GM12878 (cell line): ENCODE data around the gene PSMD12.

Source experiments
- BHLHE40 ChIP-seq, 2 experiments: fragments of 450-650 bp in 1 of 2; IDR thresholded peaks; 2 replicates each; pipeline ENCODE4 v1.6.1; 2011 to 2017; ENCODE audit warnings: low read depth in 2 of 2, borderline replicate concordance in 1 of 2, improper control_type of control experiment in 1 of 2, low read length in 1 of 2, mild to moderate bottlenecking in 1 of 2
- CBX5 ChIP-seq: sonication (generic); IDR thresholded peaks from 2 replicates; pipeline ENCODE4 v1.6.1; 2016; ENCODE audit warnings: low read depth, moderate library complexity, mild to moderate bottlenecking, inconsistent platforms
- CTCF ChIP-seq, 3 experiments: IDR thresholded peaks in 2 of 3; conservative IDR thresholded peaks in 1 of 3; 2 replicates each; pipeline ENCODE4 v1.5.1; 2011; ENCODE audit warnings: low read depth in 3 of 3, low read length in 3 of 3, mild to moderate bottlenecking in 3 of 3, control low read depth in 2 of 3, moderate library complexity in 2 of 3, inconsistent platforms in 1 of 3, mixed read lengths in 1 of 3; ENCODE audit not compliant: control insufficient read depth in 2 of 3, insufficient read depth in 1 of 3; ENCODE audit errors: extremely low read depth in 1 of 3
- EZH2 ChIP-seq: IDR thresholded peaks from 2 replicates; pipeline ENCODE4 v1.6.1; 2012; ENCODE audit warnings: low read depth, mild to moderate bottlenecking, control low read depth, inconsistent platforms, low read length, borderline replicate concordance; ENCODE audit not compliant: control insufficient read depth
- NFYB ChIP-seq: IDR thresholded peaks from 2 replicates; pipeline ENCODE4 v1.6.1; 2011; ENCODE audit warnings: low read depth, mild to moderate bottlenecking, low read length, improper control_type of control experiment, moderate library complexity; ENCODE audit not compliant: insufficient read depth
- POLR2AphosphoS5 ChIP-seq: IDR thresholded peaks from 2 replicates; pipeline ENCODE4 v1.6.1; 2011; ENCODE audit warnings: mild to moderate bottlenecking, low read length, inconsistent platforms
- SREBF2 ChIP-seq: IDR thresholded peaks from 2 replicates; pipeline ENCODE4 v1.6.1; 2012; ENCODE audit warnings: mild to moderate bottlenecking, low read length
- TAF1 ChIP-seq: IDR thresholded peaks from 2 replicates; pipeline ENCODE4 v1.6.1; 2011; ENCODE audit warnings: mild to moderate bottlenecking, low read depth, low read length, borderline replicate concordance
- ZSCAN29 ChIP-seq: fragments of 450-650 bp; IDR thresholded peaks from 2 replicates; pipeline ENCODE4 v1.6.1; 2017; ENCODE audit warnings: mild to moderate bottlenecking, moderate library complexity
- TF ChIP-seq, protein P1 (sequence below): fragments of 450-650 bp; IDR thresholded peaks from 2 replicates; pipeline ENCODE4 v1.6.1; 2018; ENCODE audit warnings: borderline replicate concordance, mild to moderate bottlenecking; ENCODE audit not compliant: partially characterized antibody
- TF ChIP-seq, protein P2 (sequence below): IDR thresholded peaks from 2 replicates; pipeline ENCODE4 v1.6.1; 2012; ENCODE audit warnings: mild to moderate bottlenecking, low read depth, low read length

DNA sequence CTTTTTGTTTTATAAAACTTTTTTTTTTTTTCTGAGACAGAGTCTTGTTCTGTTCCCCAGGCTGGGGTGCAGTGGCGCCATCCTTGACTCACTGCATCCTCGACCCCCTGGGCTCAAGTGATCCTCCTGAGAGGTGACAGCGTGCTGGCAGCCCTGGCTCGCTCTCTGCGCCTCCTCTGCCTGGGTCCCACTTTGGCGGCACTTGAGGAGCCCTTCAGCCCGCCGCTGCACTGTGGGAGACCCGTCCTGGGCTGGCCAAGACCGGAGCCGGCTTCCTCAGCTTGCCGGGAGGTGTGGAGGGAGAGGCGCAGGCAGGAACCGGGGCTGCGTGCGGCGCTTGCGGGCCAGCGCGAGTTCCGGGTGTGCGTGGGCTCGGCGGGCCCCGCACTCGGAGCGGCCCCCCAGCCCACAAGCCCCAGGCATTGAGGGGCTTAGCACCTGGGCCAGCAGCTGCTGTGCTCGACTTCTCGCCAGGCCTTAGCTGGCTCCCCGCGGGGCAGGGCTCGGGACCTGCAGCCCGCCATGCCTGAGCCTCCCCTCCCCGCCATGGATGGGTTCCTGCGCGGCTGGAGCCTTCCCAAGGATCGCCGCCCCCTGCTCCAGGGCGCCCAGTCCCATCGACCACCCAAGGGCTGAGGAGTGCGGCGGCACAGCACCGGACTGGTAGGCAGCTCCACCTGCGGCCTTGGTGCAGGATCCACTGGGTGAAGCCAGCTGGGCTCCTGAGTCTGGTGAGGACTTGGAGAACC lies 71.8 kb downstream of the PSMD12 start:
- no peak for TF ChIP-seq CTCF (IDR thresholded peaks at IDR 0.05 in 2 of 3, conservative IDR thresholded peaks at IDR 0.05 in 1 of 3; ENCODE audit: control insufficient read depth in 2 of 3, extremely low read depth in 1 of 3, insufficient read depth in 1 of 3, low read depth in 3 of 3, low read length in 3 of 3)
- TF ChIP-seq, protein P1, sequence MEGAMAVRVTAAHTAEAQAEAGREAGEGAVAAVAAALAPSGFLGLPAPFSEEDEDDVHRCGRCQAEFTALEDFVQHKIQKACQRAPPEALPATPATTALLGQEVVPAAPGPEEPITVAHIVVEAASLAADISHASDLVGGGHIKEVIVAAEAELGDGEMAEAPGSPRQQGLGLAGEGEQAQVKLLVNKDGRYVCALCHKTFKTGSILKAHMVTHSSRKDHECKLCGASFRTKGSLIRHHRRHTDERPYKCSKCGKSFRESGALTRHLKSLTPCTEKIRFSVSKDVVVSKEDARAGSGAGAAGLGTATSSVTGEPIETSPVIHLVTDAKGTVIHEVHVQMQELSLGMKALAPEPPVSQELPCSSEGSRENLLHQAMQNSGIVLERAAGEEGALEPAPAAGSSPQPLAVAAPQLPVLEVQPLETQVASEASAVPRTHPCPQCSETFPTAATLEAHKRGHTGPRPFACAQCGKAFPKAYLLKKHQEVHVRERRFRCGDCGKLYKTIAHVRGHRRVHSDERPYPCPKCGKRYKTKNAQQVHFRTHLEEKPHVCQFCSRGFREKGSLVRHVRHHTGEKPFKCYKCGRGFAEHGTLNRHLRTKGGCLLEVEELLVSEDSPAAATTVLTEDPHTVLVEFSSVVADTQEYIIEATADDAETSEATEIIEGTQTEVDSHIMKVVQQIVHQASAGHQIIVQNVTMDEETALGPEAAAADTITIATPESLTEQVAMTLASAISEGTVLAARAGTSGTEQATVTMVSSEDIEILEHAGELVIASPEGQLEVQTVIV: no peak
- no peak for TF ChIP-seq NFYB
- TF ChIP-seq ZSCAN29: no peak
- no peak for TF ChIP-seq BHLHE40 (IDR thresholded peaks at IDR 0.05; ENCODE audit: borderline replicate concordance in 1 of 2, low read depth in 2 of 2, low read length in 1 of 2)
- no peak for TF ChIP-seq TAF1
- TF ChIP-seq POLR2AphosphoS5: no peak
- TF ChIP-seq SREBF2: no peak
- TF ChIP-seq CBX5: no peak
- TF ChIP-seq, protein P2, sequence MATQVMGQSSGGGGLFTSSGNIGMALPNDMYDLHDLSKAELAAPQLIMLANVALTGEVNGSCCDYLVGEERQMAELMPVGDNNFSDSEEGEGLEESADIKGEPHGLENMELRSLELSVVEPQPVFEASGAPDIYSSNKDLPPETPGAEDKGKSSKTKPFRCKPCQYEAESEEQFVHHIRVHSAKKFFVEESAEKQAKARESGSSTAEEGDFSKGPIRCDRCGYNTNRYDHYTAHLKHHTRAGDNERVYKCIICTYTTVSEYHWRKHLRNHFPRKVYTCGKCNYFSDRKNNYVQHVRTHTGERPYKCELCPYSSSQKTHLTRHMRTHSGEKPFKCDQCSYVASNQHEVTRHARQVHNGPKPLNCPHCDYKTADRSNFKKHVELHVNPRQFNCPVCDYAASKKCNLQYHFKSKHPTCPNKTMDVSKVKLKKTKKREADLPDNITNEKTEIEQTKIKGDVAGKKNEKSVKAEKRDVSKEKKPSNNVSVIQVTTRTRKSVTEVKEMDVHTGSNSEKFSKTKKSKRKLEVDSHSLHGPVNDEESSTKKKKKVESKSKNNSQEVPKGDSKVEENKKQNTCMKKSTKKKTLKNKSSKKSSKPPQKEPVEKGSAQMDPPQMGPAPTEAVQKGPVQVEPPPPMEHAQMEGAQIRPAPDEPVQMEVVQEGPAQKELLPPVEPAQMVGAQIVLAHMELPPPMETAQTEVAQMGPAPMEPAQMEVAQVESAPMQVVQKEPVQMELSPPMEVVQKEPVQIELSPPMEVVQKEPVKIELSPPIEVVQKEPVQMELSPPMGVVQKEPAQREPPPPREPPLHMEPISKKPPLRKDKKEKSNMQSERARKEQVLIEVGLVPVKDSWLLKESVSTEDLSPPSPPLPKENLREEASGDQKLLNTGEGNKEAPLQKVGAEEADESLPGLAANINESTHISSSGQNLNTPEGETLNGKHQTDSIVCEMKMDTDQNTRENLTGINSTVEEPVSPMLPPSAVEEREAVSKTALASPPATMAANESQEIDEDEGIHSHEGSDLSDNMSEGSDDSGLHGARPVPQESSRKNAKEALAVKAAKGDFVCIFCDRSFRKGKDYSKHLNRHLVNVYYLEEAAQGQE: no peak
- TF ChIP-seq EZH2: no peak
